Motor neuron (in vitro differentiated cells): ENCODE data around the gene LUM. TPM values are rescaled to one million over a fixed set of nuclear protein-coding genes. Genes with fewer than 3 reads are reported as not detected.

Experiments used
- ATAC-seq, 8 experiments: fragments of 200-7000 bp; cut with Tn5 transposase; replicated peaks in 6 of 8; 2 replicates each; pipeline ENCODE4 v1.8.0; 2021; ENCODE audit warnings: mild to moderate bottlenecking in 8 of 8, moderate library complexity in 8 of 8
- H3K27ac ChIP-seq, 2 donors: fragments of 250-450 bp; sonication (Bioruptor Pico); 2 replicates each; pipeline ENCODE4 v1.9.0; 2021; ENCODE audit warnings: antibody characterized with exemption in 2 of 2, mild to moderate bottlenecking in 2 of 2, moderate library complexity in 1 of 2
- H3K4me1 ChIP-seq, 2 donors: fragments of 250-450 bp; sonication (Bioruptor Pico); replicated peaks in 1 of 2; 2 replicates each; pipeline ENCODE4 v1.6.1; 2021; ENCODE audit warnings: antibody characterized with exemption in 2 of 2, mild to moderate bottlenecking in 2 of 2, moderate library complexity in 1 of 2
- H3K4me3 ChIP-seq, 5 donors: fragments of 250-450 bp; sonication (Bioruptor Pico); 2 replicates each; pipeline ENCODE4 v1.9.0; 2021; ENCODE audit warnings: antibody characterized with exemption in 5 of 5, mild to moderate bottlenecking in 5 of 5, moderate library complexity in 4 of 5
- WGBS, 10 experiments: fragments of 450-650 bp; shearing (Covaris generic); methylation state at CpG; one replicate each; pipeline ENCODE4 v1.0.0; 2022; 5-methylcytosine and 5-hydroxymethylcytosine counted together
- in situ Hi-C, 9 experiments: fragments of 400-800 bp; cut with MboI; loops; one replicate each; pipeline ENCODE4 v1.15.0; 2021; ENCODE audit warnings: low sequenced_read_pairs in 9 of 9, low pct_unique_long_range_greater_than_20kb in 2 of 9; ENCODE audit not compliant: unreplicated experiment in 9 of 9
- total RNA-seq, 8 experiments: library from RNA; unstranded; fragments of 300-600 nt; gene quantifications; 2 replicates each; pipeline versions ENCODE4 v1.2.3 to v1.2.4, GENCODE V29; 2022

The LUM gene
- total RNA-seq, 8 experiments from 2014 or later: 0.17 to 345 (median 0.52) TPM; not detected in 2

GRCh38 chr12:91057368-91058165 lies 53.7 kb downstream of the LUM start, which contains the start of gene KERA:
Gene KERA, minus strand, starts transcription at chr12:91058024. Its CDS starts 1,743 bp downstream, at chr12:91056281.
- WGBS, 10 experiments: 28 to 71% (median 56%) methylated on average over 3 to 9 of the region's 9 CpGs
- in situ Hi-C loops: no loop called here
- H3K27ac ChIP-seq: no peak within 1 kb of the TSS
- ATAC-seq: no peak
- H3K4me1 ChIP-seq: no peaks in the 10 kb centered on the region
- no peak within 1 kb of the TSS for H3K4me3 ChIP-seq

GRCh38 chr12:91056488-91056887 lies 54.8 kb downstream of the LUM start:
- no peaks in the 10 kb centered on the region for H3K4me1 ChIP-seq
- no peak overlapping the region for H3K4me3 ChIP-seq
- no peak overlapping the region for H3K27ac ChIP-seq
- in situ Hi-C loops: no loop called here
- ATAC-seq: no peak
- 7 to 100% (median 90%) methylated on average over 1 to 2 of the region's 2 CpGs for whole genome bisulfite sequencing, 10 experiments

GRCh38 chr12:91055976-91056375 lies 55.3 kb downstream of the LUM start:
- Histone ChIP-seq H3K4me3 (no peak overlapping the region), H3K27ac (no peak overlapping the region), H3K4me1 (no peaks in the 10 kb centered on the region)
- WGBS, 10 experiments: 14 to 88% (median 71%) methylated on average over 1 of the region's 1 CpG; no CpG with 5 or more reads in 3 of the 10 experiments
- no peak for ATAC-seq
- in situ Hi-C loops: no loop called here

- Histone ChIP-seq H3K4me1 (no peaks in the 10 kb centered on the region), H3K4me3 (no peak overlapping the region), H3K27ac (no peak overlapping the region)
- peak in 4 of 8 experiments; percentile 17 to 90 (median 62) for ATAC-seq
- in situ Hi-C loops: no loop called here
- 0 to 100% (median 92%) methylated on average over 1 to 4 of the region's 4 CpGs for WGBS, 10 experiments
Observed at GRCh38 chr12:91053951-91054715, 57.2 kb downstream of the LUM start.

Other genes starting within 250 kb of the LUM start
- gene CCER1, start 156.3 kb downstream of the LUM start, total RNA-seq: under 1 TPM in 4 of 8 experiments, not detected in 4; 0.07 to 0.62 (median 0.20) TPM
- 1 to 10 TPM in 1 of 8 experiments, not detected in 7; 1.8 TPM for gene EPYC, start 106.5 kb downstream of the LUM start, total RNA-seq
- gene KERA, start 53.5 kb downstream of the LUM start, total RNA-seq: 1 to 10 TPM in 1 of 8 experiments, under 1 TPM in 2, not detected in 5; 0.09 to 1.8 (median 0.09) TPM
- 100 to 1,000 TPM in 3 of 8 experiments, 10 to 100 TPM in 1, 1 to 10 TPM in 2, under 1 TPM in 2; 0.11 to 863 (median 30.7) TPM for gene DCN, start 71.3 kb upstream of the LUM start, total RNA-seq